Upper lobe of left lung (tissue), 6 donors: ENCODE results near the gene LRRC74A. TPM values are rescaled to one million over a fixed set of nuclear protein-coding genes. Genes with fewer than 3 reads are reported as not detected.

Source experiments
- ATAC-seq, 2 donors: fragments of 200-7000 bp; cut with Tn5 transposase; one replicate each; pipeline ENCODE4 v1.9.1; 2022; ENCODE audit warnings: mild to moderate bottlenecking in 2 of 2, moderate library complexity in 2 of 2; ENCODE audit not compliant: low FRiP score in 2 of 2
- DNase-seq, 2 donors: peaks; one replicate each; pipeline ENCODE4 v3.0.0-alpha.2; 2019 to 2020
- H3K27ac ChIP-seq, 4 donors: fragments of 200-600 bp; sonication (generic); one replicate each; pipeline ENCODE4 v1.5.1; 2016 to 2019
- H3K27me3 ChIP-seq, 4 donors: fragments of 200-600 bp; sonication (generic); one replicate each; pipeline ENCODE4 v1.5.1; 2017 to 2019
- H3K36me3 ChIP-seq, 4 donors: fragments of 200-600 bp; sonication (generic); one replicate each; pipeline ENCODE4 v1.5.1; 2016 to 2019
- H3K4me1 ChIP-seq, 4 donors: fragments of 200-600 bp; sonication (generic); one replicate each; pipeline ENCODE4 v1.5.1; 2018 to 2019
- H3K4me3 ChIP-seq, 4 donors: fragments of 200-600 bp; sonication (generic); one replicate each; pipeline ENCODE4 v1.5.1; 2017 to 2019; ENCODE audit warnings: mild to moderate bottlenecking in 2 of 4, moderate library complexity in 1 of 4
- H3K9me3 ChIP-seq, 4 donors: fragments of 200-600 bp; sonication (generic); one replicate each; pipeline ENCODE4 v1.5.1; 2018 to 2019
- CTCF ChIP-seq, 6 experiments: fragments of 450-650 bp in 4 of 6; fragments of 200-600 bp in 2 of 6; sonication (generic) in 2 of 6; IDR thresholded peaks; one replicate each; pipeline ENCODE4 v1.5.1; 2016 to 2019; ENCODE audit warnings: antibody characterized with exemption in 6 of 6
- EP300 ChIP-seq, 4 donors: sonication (generic); formaldehyde crosslinking; IDR thresholded peaks; one replicate each; pipeline ENCODE4 v1.5.1; 2017; ENCODE audit warnings: antibody characterized with exemption in 4 of 4, control low read depth in 2 of 4
- POLR2A ChIP-seq, 4 donors: fragments of 450-650 bp; IDR thresholded peaks; one replicate each; pipeline ENCODE4 v1.5.1; 2016 to 2017; ENCODE audit warnings: antibody characterized with exemption in 4 of 4, mild to moderate bottlenecking in 2 of 4
- POLR2AphosphoS5 ChIP-seq, 2 donors: sonication (generic); formaldehyde crosslinking; IDR thresholded peaks; one replicate each; pipeline ENCODE4 v1.5.1; 2017; ENCODE audit warnings: antibody characterized with exemption in 2 of 2
- WGBS, 2 donors: methylation state at CpG; one replicate each; pipeline ENCODE4 v1.1.5; 2017 to 2018; 5-methylcytosine and 5-hydroxymethylcytosine counted together
- total RNA-seq, 6 donors: library from RNA; depleted of rRNA in 4 of 6; stranded (reverse); fragments of >200 nt in 4 of 6; gene quantifications; one replicate each; pipeline versions ENCODE4 v1.1.0 to v1.2.1, GENCODE V29; 2016 to 2021
- donor health status: DM: no; HTN: no; CAD: no; lungs with moderate emphysema.
- donor health status: DM: no; HTN: yes; CAD: no; lungs with severe emphysema.

Gene LRRC74A
- total RNA-seq, 6 donors from 2014 or later = not detected

- Histone ChIP-seq H3K27ac (peak overlapping the region in 3 of 4 donors; percentile 9 to 63 (median 27)), H3K36me3 (no peaks in the 10 kb centered on the region), H3K27me3 (no peaks in the 10 kb centered on the region), H3K9me3 (no peaks in the 10 kb centered on the region), H3K4me3 (no peak overlapping the region), H3K4me1 (peaks cover 0 to 11% (median 7%) of the 10 kb centered on the region in 4 donors)
- 83% methylated on average over 6 of the region's 6 CpGs for WGBS, 2 donors
- TF ChIP-seq POLR2A (IDR thresholded peaks at IDR 0.05) (no peak), CTCF (IDR thresholded peaks at IDR 0.05) (no peak), POLR2AphosphoS5 (IDR thresholded peaks at IDR 0.05) (no peak), EP300 (IDR thresholded peaks at IDR 0.05) (no peak)
- no peak for ATAC-seq
- DNase-seq = no peak
These were observed 22.7 kb downstream of the LRRC74A start for GRCh38 chr14:76848879-76849278.

GRCh38 chr14:76855066-76855465, 28.9 kb downstream of the LRRC74A start:
- ATAC-seq (no peak), DNase-seq (no peak)
- Histone ChIP-seq H3K36me3 (no peaks in the 10 kb centered on the region), H3K27ac (no peak overlapping the region), H3K4me3 (no peak overlapping the region), H3K4me1 (no peaks in the 10 kb centered on the region), H3K9me3 (no peaks in the 10 kb centered on the region), H3K27me3 (no peaks in the 10 kb centered on the region)
- 91 to 100% methylated on average over 2 of the region's 2 CpGs for WGBS, 2 donors
- TF ChIP-seq POLR2A (IDR thresholded peaks at IDR 0.05) = no peak
- TF ChIP-seq CTCF (IDR thresholded peaks at IDR 0.05) = no peak
- no peak for TF ChIP-seq POLR2AphosphoS5 (IDR thresholded peaks at IDR 0.05)
- TF ChIP-seq EP300 (IDR thresholded peaks at IDR 0.05) = no peak

GRCh38 chr14:76856769-76857168, 30.6 kb downstream of the LRRC74A start:
- Histone ChIP-seq H3K27ac (no peak overlapping the region), H3K4me1 (no peaks in the 10 kb centered on the region), H3K4me3 (no peak overlapping the region), H3K27me3 (no peaks in the 10 kb centered on the region), H3K36me3 (no peaks in the 10 kb centered on the region), H3K9me3 (no peaks in the 10 kb centered on the region)
- TF ChIP-seq POLR2AphosphoS5 (IDR thresholded peaks at IDR 0.05) = no peak
- TF ChIP-seq POLR2A (IDR thresholded peaks at IDR 0.05) = no peak
- no peak for TF ChIP-seq CTCF (IDR thresholded peaks at IDR 0.05)
- no peak for TF ChIP-seq EP300 (IDR thresholded peaks at IDR 0.05)
- WGBS, 2 donors = 88 to 91% methylated on average over 1 of the region's 1 CpG
- ATAC-seq (no peak), DNase-seq (no peak)

GRCh38 chr14:76861574-76862255, 35.5 kb downstream of the LRRC74A start:
- Histone ChIP-seq H3K9me3 (no peaks in the 10 kb centered on the region), H3K27me3 (no peaks in the 10 kb centered on the region), H3K4me3 (no peak overlapping the region), H3K36me3 (no peaks in the 10 kb centered on the region), H3K4me1 (peaks cover 20 to 28% (median 25%) of the 10 kb centered on the region in 4 donors), H3K27ac (no peak overlapping the region)
- no peak for ATAC-seq
- 65 to 80% methylated on average over 9 to 10 of the region's 10 CpGs for WGBS, 2 donors
- no peak for DNase-seq
- TF ChIP-seq POLR2AphosphoS5 (IDR thresholded peaks at IDR 0.05) (no peak), CTCF (IDR thresholded peaks at IDR 0.05) (no peak)
